Measurements from ENCODE around the gene TMC7. TPM values are rescaled to one million over a fixed set of nuclear protein-coding genes. Genes with fewer than 3 reads are reported as not detected.

TMC7 gene
- total RNA-seq, 1 donor from 2014 or later = 0.75 TPM

GRCh38 chr16:19086322-19087199 lies 102.8 kb downstream of the TMC7 start:
- H3K27me3 ChIP-seq (ENCODE audit: control insufficient read depth, insufficient read depth, low read length) = no peaks in the 10 kb centered on the region
- H3K36me3 ChIP-seq (ENCODE audit: control insufficient read depth, insufficient read depth, low read length) = no peaks in the 10 kb centered on the region
- TF ChIP-seq CTCF (IDR thresholded peaks at IDR 0.05; ENCODE audit: insufficient read depth, low read length, poor library complexity, severe bottlenecking) = peak; percentile 88
- no peak for DNase-seq (ENCODE audit: low read depth)
- H3K4me3 ChIP-seq (ENCODE audit: low read depth, low read length) = peak overlapping the region; percentile 40

GRCh38 chr16:19088341-19088916 lies 104.7 kb downstream of the TMC7 start:
- no peaks in the 10 kb centered on the region for H3K27me3 ChIP-seq (ENCODE audit: control insufficient read depth, insufficient read depth, low read length)
- H3K36me3 ChIP-seq (ENCODE audit: control insufficient read depth, insufficient read depth, low read length) = no peaks in the 10 kb centered on the region
- no peak for TF ChIP-seq CTCF (IDR thresholded peaks at IDR 0.05; ENCODE audit: insufficient read depth, low read length, poor library complexity, severe bottlenecking)
- DNase-seq (ENCODE audit: low read depth) = no peak
- no peak overlapping the region for H3K4me3 ChIP-seq (ENCODE audit: low read depth, low read length)

GRCh38 chr16:19089410-19089955 lies 105.7 kb downstream of the TMC7 start:
- DNase-seq (ENCODE audit: low read depth) = no peak
- no peaks in the 10 kb centered on the region for H3K36me3 ChIP-seq (ENCODE audit: control insufficient read depth, insufficient read depth, low read length)
- H3K4me3 ChIP-seq (ENCODE audit: low read depth, low read length) = no peak overlapping the region
- H3K27me3 ChIP-seq (ENCODE audit: control insufficient read depth, insufficient read depth, low read length) = no peaks in the 10 kb centered on the region
- no peak for TF ChIP-seq CTCF (IDR thresholded peaks at IDR 0.05; ENCODE audit: insufficient read depth, low read length, poor library complexity, severe bottlenecking)

- Histone ChIP-seq H3K36me3 (ENCODE audit: control insufficient read depth, insufficient read depth, low read length) (no peaks in the 10 kb centered on the region), H3K27me3 (ENCODE audit: control insufficient read depth, insufficient read depth, low read length) (no peaks in the 10 kb centered on the region), H3K4me3 (ENCODE audit: low read depth, low read length) (no peak overlapping the region)
- TF ChIP-seq CTCF (IDR thresholded peaks at IDR 0.05; ENCODE audit: insufficient read depth, low read length, poor library complexity, severe bottlenecking) = no peak
- DNase-seq (ENCODE audit: low read depth) = no peak
Measured at GRCh38 chr16:19090916-19091315, 107.2 kb downstream of the TMC7 start.

- no peak overlapping the region for H3K4me3 ChIP-seq (ENCODE audit: low read depth, low read length)
- DNase-seq (ENCODE audit: low read depth) = no peak
- no peak for TF ChIP-seq CTCF (IDR thresholded peaks at IDR 0.05; ENCODE audit: insufficient read depth, low read length, poor library complexity, severe bottlenecking)
- H3K27me3 ChIP-seq (ENCODE audit: control insufficient read depth, insufficient read depth, low read length) = no peaks in the 10 kb centered on the region
- H3K36me3 ChIP-seq (ENCODE audit: control insufficient read depth, insufficient read depth, low read length) = no peaks in the 10 kb centered on the region
Measured at GRCh38 chr16:19092653-19093410, 109.1 kb downstream of the TMC7 start.
